Measurements from ENCODE around the gene SLC1A2.

SLC1A2 gene

GRCh38 chr11:35347921-35348331 lies 71.4 kb downstream of the SLC1A2 start:
- no peak for DNase-seq

- no peak for DNase-seq
Observed at GRCh38 chr11:35347173-35347878, 72.0 kb downstream of the SLC1A2 start.

GRCh38 chr11:35346472-35347156 lies 72.7 kb downstream of the SLC1A2 start:
- DNase-seq = no peak

GRCh38 chr11:35344681-35345574 lies 74.4 kb downstream of the SLC1A2 start:
- DNase-seq = no peak

GRCh38 chr11:35343033-35343598 lies 76.2 kb downstream of the SLC1A2 start:
- DNase-seq = no peak

- no peak for DNase-seq
Observed at GRCh38 chr11:35340715-35341114, 78.6 kb downstream of the SLC1A2 start.

- no peak for DNase-seq
Observed at GRCh38 chr11:35340071-35340470, 79.3 kb downstream of the SLC1A2 start.

GRCh38 chr11:35338921-35339320 lies 80.4 kb downstream of the SLC1A2 start:
- DNase-seq = no peak

GRCh38 chr11:35337914-35338305 lies 81.4 kb downstream of the SLC1A2 start:
- DNase-seq = no peak

GRCh38 chr11:35337136-35337913 lies 82.0 kb downstream of the SLC1A2 start:
- no peak for DNase-seq

- no peak for DNase-seq
Observed at GRCh38 chr11:35336726-35337125, 82.6 kb downstream of the SLC1A2 start.

- DNase-seq = no peak
Observed at GRCh38 chr11:35335226-35335625, 84.1 kb downstream of the SLC1A2 start.

- DNase-seq = no peak
Observed at GRCh38 chr11:35334385-35335090, 84.8 kb downstream of the SLC1A2 start.

- no peak for DNase-seq
Observed at GRCh38 chr11:35332524-35332923, 86.8 kb downstream of the SLC1A2 start.

- no peak for DNase-seq
Observed at GRCh38 chr11:35330931-35331330, 88.4 kb downstream of the SLC1A2 start.

- DNase-seq = no peak
Observed at GRCh38 chr11:35330156-35330889, 89.0 kb downstream of the SLC1A2 start.

- no peak for DNase-seq
Observed at GRCh38 chr11:35327829-35328228, 91.5 kb downstream of the SLC1A2 start.

- no peak for DNase-seq
Observed at GRCh38 chr11:35326266-35326879, 93.0 kb downstream of the SLC1A2 start.

GRCh38 chr11:35324981-35325380 lies 94.4 kb downstream of the SLC1A2 start:
- DNase-seq = no peak

- no peak for DNase-seq
Observed at GRCh38 chr11:35324183-35324886, 95.0 kb downstream of the SLC1A2 start.

Data from NCI-H1105 (cell line).